DOHH2 (cell line): ENCODE results near the gene BMPER.

Source experiments
- H3F3A ChIP-seq: fragments of 200-600 bp; sonication (generic), shearing (Covaris generic); 2 replicates; pipeline ENCODE4 v1.6.0; 2016; ENCODE audit warnings: antibody characterized with exemption, mild to moderate bottlenecking; ENCODE audit not compliant: control insufficient read depth, insufficient read depth
- H3K27ac ChIP-seq: fragments of 200-600 bp; sonication (generic); 2 replicates; pipeline ENCODE4 v1.5.1; 2014; ENCODE audit warnings: low read depth, mild to moderate bottlenecking, low read length, moderate library complexity
- H3K27me3 ChIP-seq: fragments of 200-600 bp; sonication (generic); 2 replicates; pipeline ENCODE4 v1.6.1; 2014; ENCODE audit warnings: mild to moderate bottlenecking, low read length, mixed read lengths; ENCODE audit not compliant: control insufficient read depth
- H3K36me3 ChIP-seq: fragments of 200-600 bp; sonication (generic); 2 replicates; pipeline ENCODE4 v1.6.1; 2014; ENCODE audit warnings: mild to moderate bottlenecking, low read length, moderate library complexity, mixed read lengths; ENCODE audit not compliant: control insufficient read depth
- H3K4me1 ChIP-seq: fragments of 200-600 bp; sonication (generic); 2 replicates; pipeline ENCODE4 v1.6.1; 2014; ENCODE audit warnings: mild to moderate bottlenecking, low read length, mixed read lengths; ENCODE audit not compliant: control insufficient read depth
- H3K4me2 ChIP-seq: fragments of 200-600 bp; sonication (generic); 2 replicates; pipeline ENCODE4 v1.6.0; 2014; ENCODE audit warnings: mild to moderate bottlenecking, low read length, moderate library complexity
- H3K4me3 ChIP-seq: fragments of 200-600 bp; sonication (generic); 2 replicates; pipeline ENCODE4 v1.5.1; 2014; ENCODE audit warnings: mild to moderate bottlenecking, low read length, mixed read lengths
- H3K79me2 ChIP-seq: fragments of 200-600 bp; sonication (generic); 2 replicates; pipeline ENCODE4 v1.6.1; 2014; ENCODE audit warnings: mild to moderate bottlenecking, low read length, mixed read lengths; ENCODE audit not compliant: control insufficient read depth
- H3K9me2 ChIP-seq: fragments of 200-600 bp; sonication (generic); replicated peaks from 2 replicates; pipeline ENCODE4 v1.6.1; 2014; ENCODE audit warnings: mild to moderate bottlenecking, low read length, mixed read lengths; ENCODE audit not compliant: control insufficient read depth
- H3K9me3 ChIP-seq: fragments of 200-600 bp; sonication (generic); 2 replicates; pipeline ENCODE4 v1.6.1; 2014; ENCODE audit warnings: antibody characterized with exemption, low read length, mixed read lengths; ENCODE audit not compliant: control insufficient read depth, insufficient read depth
- H4K20me1 ChIP-seq: fragments of 200-600 bp; sonication (generic); 2 replicates; pipeline ENCODE4 v1.6.0; 2014; ENCODE audit warnings: low read depth, mild to moderate bottlenecking, antibody characterized with exemption, low read length, moderate library complexity; ENCODE audit not compliant: control insufficient read depth, insufficient read depth
- CTCF ChIP-seq: fragments of 200-600 bp; sonication (generic); IDR thresholded peaks from one replicate; pipeline ENCODE4 v1.5.1; 2014; ENCODE audit warnings: antibody characterized with exemption, mild to moderate bottlenecking, low read depth, low read length; ENCODE audit not compliant: poor library complexity, severe bottlenecking
- EZH2phosphoT487 ChIP-seq: fragments of 200-600 bp; sonication (generic); IDR thresholded peaks from 2 replicates; pipeline ENCODE4 v1.6.1; 2017; ENCODE audit warnings: borderline replicate concordance, mild to moderate bottlenecking, antibody characterized with exemption, low read length, moderate library complexity, mixed read lengths

Gene BMPER

DNA sequence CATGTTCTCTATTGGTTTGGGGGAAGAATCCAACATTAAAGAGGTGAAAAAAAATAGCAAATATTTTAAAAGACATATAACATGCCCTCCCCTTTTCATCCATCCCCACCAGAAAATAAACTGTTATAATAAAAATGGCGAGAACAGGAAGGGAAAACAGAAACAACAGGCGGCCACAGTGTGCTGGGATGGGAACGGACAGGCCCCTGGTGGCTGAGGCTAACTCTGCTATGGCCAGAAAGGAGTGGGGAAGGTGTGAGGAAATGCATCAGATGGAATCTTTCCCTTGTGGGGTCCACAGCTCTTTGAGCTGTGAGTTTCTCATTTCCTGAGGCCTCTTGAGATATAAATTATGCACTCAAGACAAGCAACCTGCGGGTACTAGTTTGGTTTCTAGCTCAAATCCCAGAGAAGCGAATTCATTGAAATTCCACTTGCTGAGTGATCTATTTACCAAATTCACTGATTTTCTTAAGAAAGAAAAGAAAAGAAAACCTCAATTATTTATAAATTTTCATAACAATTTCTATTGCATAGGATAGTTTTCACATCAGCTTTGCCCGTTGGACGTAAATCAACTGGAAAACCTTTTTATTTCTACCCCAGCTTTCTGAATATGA lies 139.5 kb downstream of the BMPER start:
- H3K4me2 ChIP-seq, result no peak overlapping the region
- no peaks in the 10 kb centered on the region for H4K20me1 ChIP-seq
- TF ChIP-seq CTCF (no peak), EZH2phosphoT487 (no peak)
- no peaks in the 10 kb centered on the region for H3K9me2 ChIP-seq
- no peak overlapping the region for H3K27ac ChIP-seq
- no peaks in the 10 kb centered on the region for H3K9me3 ChIP-seq
- H3F3A ChIP-seq, result no peaks in the 10 kb centered on the region
- H3K4me3 ChIP-seq, result no peak overlapping the region
- no peaks in the 10 kb centered on the region for H3K27me3 ChIP-seq
- H3K4me1 ChIP-seq, result no peaks in the 10 kb centered on the region
- H3K36me3 ChIP-seq, result no peaks in the 10 kb centered on the region
- no peaks in the 10 kb centered on the region for H3K79me2 ChIP-seq

- no peaks in the 10 kb centered on the region for H3F3A ChIP-seq
- no peaks in the 10 kb centered on the region for H3K9me3 ChIP-seq
- no peak overlapping the region for H3K4me3 ChIP-seq
- H4K20me1 ChIP-seq, result no peaks in the 10 kb centered on the region
- no peaks in the 10 kb centered on the region for H3K4me1 ChIP-seq
- no peaks in the 10 kb centered on the region for H3K79me2 ChIP-seq
- H3K9me2 ChIP-seq, result no peaks in the 10 kb centered on the region
- H3K27me3 ChIP-seq, result no peaks in the 10 kb centered on the region; the same call in 1 of the 2 replicates
- no peak for TF ChIP-seq EZH2phosphoT487
- no peak for TF ChIP-seq CTCF
- no peaks in the 10 kb centered on the region for H3K36me3 ChIP-seq
- H3K27ac ChIP-seq, result no peak overlapping the region
- no peak overlapping the region for H3K4me2 ChIP-seq
Measured at GRCh38 chr7:34048445-34048844, 143.1 kb downstream of the BMPER start.

GRCh38 chr7:34054075-34054474 lies 148.7 kb downstream of the BMPER start:
- Histone ChIP-seq H4K20me1 (no peaks in the 10 kb centered on the region), H3F3A (no peaks in the 10 kb centered on the region), H3K27ac (no peak overlapping the region), H3K9me2 (no peaks in the 10 kb centered on the region), H3K27me3 (no peaks in the 10 kb centered on the region; the same call in 1 of the 2 replicates), H3K79me2 (no peaks in the 10 kb centered on the region), H3K9me3 (no peaks in the 10 kb centered on the region; the same call in 1 of the 2 replicates), H3K36me3 (no peaks in the 10 kb centered on the region), H3K4me1 (no peaks in the 10 kb centered on the region), H3K4me3 (no peak overlapping the region), H3K4me2 (no peak overlapping the region)
- TF ChIP-seq CTCF (no peak), EZH2phosphoT487 (no peak)
